IMR-90 (cell line): ENCODE measurements around the gene MTCL3.

ENCODE experiments used
- ATAC-seq: fragments of 200-7000 bp; cut with Tn5 transposase; 2 replicates; pipeline ENCODE4 v1.9.1; 2020; ENCODE audit warnings: low read depth, mild to moderate bottlenecking, moderate library complexity
- BruUV-seq: library from RNA; stranded (reverse); fragments of 400-500 nt; replicated peaks from 2 replicates; lab custom pipeline; 2021; lab: Mats Ljungman, UMichigan
- CTCF ChIA-PET: fragments of 300-600 bp; formaldehyde crosslinking; extraction: SDS; loops from one replicate; lab custom pipeline; 2021; ENCODE audit warnings: antibody characterized with exemption; lab: Yijun Ruan, JAX
- POLR2A ChIA-PET: fragments of 300-600 bp; sonication (Branson Sonifier 250); formaldehyde crosslinking; loops from one replicate; lab custom pipeline; 2022; ENCODE audit warnings: antibody characterized with exemption; ENCODE audit not compliant: unreplicated experiment; lab: Charles Lee
- DNase-seq: peaks from one replicate; pipeline ENCODE4 v3.0.0; 2013
- H2AFZ ChIP-seq: replicated peaks from 2 replicates; pipeline ENCODE3; 2013; ENCODE audit warnings: low read length, mild to moderate bottlenecking; ENCODE audit not compliant: poor library complexity
- H2AK5ac ChIP-seq: 2 replicates; pipeline ENCODE4 v1.6.1; 2013; ENCODE audit warnings: low read depth, low read length, inconsistent platforms
- H2AK9ac ChIP-seq: replicated peaks from 2 replicates; pipeline ENCODE3; 2013; ENCODE audit warnings: mild to moderate bottlenecking, low read depth, low read length, moderate library complexity; ENCODE audit not compliant: poor library complexity
- H2BK120ac ChIP-seq: 2 replicates; pipeline ENCODE4 v1.6.1; 2013; ENCODE audit warnings: low read depth, low read length, inconsistent platforms
- H2BK15ac ChIP-seq: 3 replicates; pipeline ENCODE4 v1.6.1; 2013; ENCODE audit warnings: low read depth, low read length, inconsistent platforms
- H2BK20ac ChIP-seq: 2 replicates; pipeline ENCODE4 v1.6.1; 2013; ENCODE audit warnings: low read depth, mild to moderate bottlenecking, inconsistent platforms, low read length, moderate library complexity
- H2BK5ac ChIP-seq: 2 replicates; pipeline ENCODE4 v1.6.1; 2013; ENCODE audit warnings: mild to moderate bottlenecking, low read depth, low read length, inconsistent platforms; ENCODE audit not compliant: poor library complexity, severe bottlenecking
- H3K14ac ChIP-seq: replicated peaks from 2 replicates; pipeline ENCODE4 v1.6.1; 2013; ENCODE audit warnings: low read depth, low read length, inconsistent platforms
- H3K18ac ChIP-seq: 2 replicates; pipeline ENCODE4 v1.6.1; 2013; ENCODE audit warnings: low read depth, low read length, control low read depth
- H3K23ac ChIP-seq: 2 replicates; pipeline ENCODE4 v1.6.1; 2013; ENCODE audit warnings: low read depth, low read length, inconsistent platforms
- H3K27ac ChIP-seq: 2 replicates; pipeline ENCODE4 v1.5.1; 2013; ENCODE audit warnings: mild to moderate bottlenecking, control low read depth, low read length; ENCODE audit not compliant: insufficient read depth
- H3K27me3 ChIP-seq: 2 replicates; pipeline ENCODE4 v1.6.1; 2013; ENCODE audit warnings: low read length; ENCODE audit not compliant: control insufficient read depth, insufficient read depth
- H3K36me3 ChIP-seq: 2 replicates; pipeline ENCODE4 v1.6.1; 2013; ENCODE audit warnings: low read length, mixed read lengths; ENCODE audit not compliant: control insufficient read depth, insufficient read depth
- H3K4ac ChIP-seq: 2 replicates; pipeline ENCODE4 v1.6.1; 2013; ENCODE audit warnings: low read depth, low read length, inconsistent platforms
- H3K4me1 ChIP-seq: 2 replicates; pipeline ENCODE4 v1.6.1; 2013; ENCODE audit warnings: low read length, mixed read lengths; ENCODE audit not compliant: control insufficient read depth, insufficient read depth
- H3K4me2 ChIP-seq: 2 replicates; pipeline ENCODE4 v1.6.1; 2013; ENCODE audit warnings: low read depth, mild to moderate bottlenecking, control low read depth, low read length, moderate library complexity
- H3K4me3 ChIP-seq: 2 replicates; pipeline ENCODE4 v1.5.1; 2013; ENCODE audit warnings: low read depth, mild to moderate bottlenecking, control low read depth, low read length, moderate library complexity; ENCODE audit not compliant: insufficient read depth
- H3K56ac ChIP-seq: 2 replicates; pipeline ENCODE4 v1.6.1; 2013; ENCODE audit warnings: low read length, inconsistent platforms; ENCODE audit not compliant: insufficient read depth; ENCODE audit errors: extremely low read depth
- H3K79me1 ChIP-seq, 2 experiments: 2 replicates each; pipeline ENCODE4 v1.6.1; 2013; ENCODE audit warnings: low read length in 2 of 2, inconsistent platforms in 1 of 2, low read depth in 1 of 2
- H3K9ac ChIP-seq: 2 replicates; pipeline ENCODE4 v1.6.1; 2013; ENCODE audit warnings: low read depth, low read length, control low read depth
- H3K9me1 ChIP-seq: 2 replicates; pipeline ENCODE4 v1.6.1; 2013; ENCODE audit warnings: low read length, inconsistent platforms; ENCODE audit not compliant: insufficient read depth
- H3K9me3 ChIP-seq: 2 replicates; pipeline ENCODE4 v1.6.1; 2013; ENCODE audit warnings: low read length; ENCODE audit not compliant: control insufficient read depth, insufficient read depth
- H4K20me1 ChIP-seq: 2 replicates; pipeline ENCODE4 v1.6.1; 2013; ENCODE audit warnings: low read length, inconsistent platforms; ENCODE audit not compliant: insufficient read depth
- H4K5ac ChIP-seq: 2 replicates; pipeline ENCODE4 v1.6.1; 2013; ENCODE audit warnings: mild to moderate bottlenecking, low read depth, low read length, control low read depth
- H4K8ac ChIP-seq, 2 experiments: 2 replicates each; pipeline ENCODE4 v1.6.1; 2013; ENCODE audit warnings: low read depth in 2 of 2, low read length in 2 of 2, control low read depth in 1 of 2, inconsistent platforms in 1 of 2
- H4K91ac ChIP-seq: 2 replicates; pipeline ENCODE4 v1.6.1; 2013; ENCODE audit warnings: low read depth, low read length, inconsistent platforms; ENCODE audit not compliant: insufficient read depth
- CEBPB ChIP-seq: IDR thresholded peaks from 2 replicates; pipeline ENCODE4 v1.6.1; 2012; ENCODE audit warnings: low read depth, low read length, improper control_type of control experiment
- CHD1 ChIP-seq: IDR thresholded peaks from 2 replicates; pipeline ENCODE4 v1.6.1; 2012; ENCODE audit warnings: low read depth, low read length, improper control_type of control experiment
- CTCF ChIP-seq: conservative IDR thresholded peaks from 2 replicates; pipeline ENCODE4 v1.5.1; 2012; ENCODE audit warnings: mild to moderate bottlenecking, low read depth, low read length, improper control_type of control experiment
- ELK1 ChIP-seq: fragments of 150-350 bp; IDR thresholded peaks from 2 replicates; pipeline ENCODE4 v1.6.1; 2016; ENCODE audit warnings: low read depth, mild to moderate bottlenecking, low read length, moderate library complexity, borderline replicate concordance
- FOS ChIP-seq: fragments of 150-350 bp; IDR thresholded peaks from 2 replicates; pipeline ENCODE4 v1.6.1; 2016; ENCODE audit warnings: low read depth, low read length
- MAFK ChIP-seq: IDR thresholded peaks from 2 replicates; pipeline ENCODE4 v1.6.1; 2012; ENCODE audit warnings: low read depth, low read length, improper control_type of control experiment
- MAZ ChIP-seq: IDR thresholded peaks from 2 replicates; pipeline ENCODE4 v1.6.1; 2012; ENCODE audit warnings: low read depth, mild to moderate bottlenecking, low read length, improper control_type of control experiment, moderate library complexity, borderline replicate concordance
- MXI1 ChIP-seq: IDR thresholded peaks from 2 replicates; pipeline ENCODE4 v1.6.1; 2012; ENCODE audit warnings: low read depth, mild to moderate bottlenecking, low read length, moderate library complexity, borderline replicate concordance
- POLR2A ChIP-seq: IDR thresholded peaks from 2 replicates; pipeline ENCODE4 v1.6.1; 2012; ENCODE audit warnings: mild to moderate bottlenecking, low read depth, low read length
- RAD21 ChIP-seq: IDR thresholded peaks from 2 replicates; pipeline ENCODE4 v1.6.1; 2012; ENCODE audit warnings: low read length, improper control_type of control experiment
- RCOR1 ChIP-seq: IDR thresholded peaks from 2 replicates; pipeline ENCODE4 v1.6.1; 2012; ENCODE audit warnings: mild to moderate bottlenecking, low read length, improper control_type of control experiment; ENCODE audit not compliant: insufficient replicate concordance
- RFX5 ChIP-seq: IDR thresholded peaks from 2 replicates; pipeline ENCODE4 v1.8.0; 2012; ENCODE audit warnings: low read depth, mild to moderate bottlenecking, low read length, moderate library complexity
- SMC3 ChIP-seq: fragments of 150-350 bp; IDR thresholded peaks from 2 replicates; pipeline ENCODE4 v1.6.1; 2016; ENCODE audit warnings: low read depth, mild to moderate bottlenecking, antibody characterized with exemption, low read length, moderate library complexity
- USF2 ChIP-seq: fragments of 150-350 bp; IDR thresholded peaks from 2 replicates; pipeline ENCODE4 v1.6.1; 2017; ENCODE audit warnings: mild to moderate bottlenecking, antibody characterized with exemption, low read length, low read depth
- dilution Hi-C: fragments of 300-500 bp; cut with HindIII; formaldehyde crosslinking; loops from one replicate; pipeline ENCODE4 v1.14.3; 2018; ENCODE audit warnings: low sequenced_read_pairs; ENCODE audit not compliant: unreplicated experiment
- in situ Hi-C: fragments of 300-500 bp; cut with MboI; formaldehyde crosslinking; loops from 3 replicates; pipeline ENCODE4 v1.14.3; 2019; ENCODE audit warnings: low sequenced_read_pairs, inconsistent platforms, mixed read lengths
- intact Hi-C: fragments of 100-400 bp; cut with micrococcal nuclease; formaldehyde crosslinking; loops from 2 replicates; pipeline ENCODE4 v1.10.0; 2022

MTCL3 gene

GRCh38 chr6:127434651-127435050 is 84.5 kb downstream of the MTCL3 start:
- BruUV-seq = no TSS peak
- Histone ChIP-seq H3K14ac (no peak overlapping the region), H2BK15ac (no peak overlapping the region), H2BK20ac (no peak overlapping the region), H3K18ac (no peak overlapping the region), H4K8ac (no peak overlapping the region), H3K27me3 (no peaks in the 10 kb centered on the region), H3K9ac (no peak overlapping the region), H3K9me1 (no peaks in the 10 kb centered on the region), H3K9me3 (no peaks in the 10 kb centered on the region), H3K27ac (no peak overlapping the region), H2BK5ac (no peak overlapping the region), H3K4me2 (no peak overlapping the region), H3K56ac (no peak overlapping the region), H4K20me1 (no peaks in the 10 kb centered on the region), H2AK9ac (no peak overlapping the region), H2BK120ac (no peak overlapping the region), H4K91ac (no peak overlapping the region), H3K4ac (no peak overlapping the region), H3K23ac (no peak overlapping the region), H2AFZ (no peak overlapping the region), H3K4me3 (no peak overlapping the region), H3K4me1 (peaks cover 1% of the 10 kb centered on the region; the same call in 1 of the 2 replicates), H4K5ac (no peak overlapping the region), H2AK5ac (no peak overlapping the region), H3K36me3 (no peaks in the 10 kb centered on the region), H3K79me1 (no peaks in the 10 kb centered on the region)
- ChIA-PET POLR2A (no interaction called here), CTCF (interaction anchor here (0.6 to 0.7 kb wide), 2 partner anchors 14 to 720 kb away, joined by 4 read pairs; no protein-coding TSS in a partner anchor)
- in situ Hi-C loops (no loop called here), dilution Hi-C loops (no loop called here), intact Hi-C loops (no loop called here)
- no peak for ATAC-seq
- TF ChIP-seq USF2 = no peak
- no peak for TF ChIP-seq MAZ
- no peak for TF ChIP-seq SMC3
- no peak for TF ChIP-seq RAD21
- no peak for TF ChIP-seq POLR2A
- no peak for TF ChIP-seq ELK1
- TF ChIP-seq FOS = no peak
- TF ChIP-seq MXI1 = no peak
- TF ChIP-seq RCOR1 = no peak
- TF ChIP-seq MAFK = no peak
- TF ChIP-seq CEBPB = no peak
- no peak for TF ChIP-seq CTCF
- no peak for TF ChIP-seq CHD1
- TF ChIP-seq RFX5 = no peak
- DNase-seq = no peak
